Measurements from ENCODE around the gene CPNE4.

CPNE4 gene

DNA sequence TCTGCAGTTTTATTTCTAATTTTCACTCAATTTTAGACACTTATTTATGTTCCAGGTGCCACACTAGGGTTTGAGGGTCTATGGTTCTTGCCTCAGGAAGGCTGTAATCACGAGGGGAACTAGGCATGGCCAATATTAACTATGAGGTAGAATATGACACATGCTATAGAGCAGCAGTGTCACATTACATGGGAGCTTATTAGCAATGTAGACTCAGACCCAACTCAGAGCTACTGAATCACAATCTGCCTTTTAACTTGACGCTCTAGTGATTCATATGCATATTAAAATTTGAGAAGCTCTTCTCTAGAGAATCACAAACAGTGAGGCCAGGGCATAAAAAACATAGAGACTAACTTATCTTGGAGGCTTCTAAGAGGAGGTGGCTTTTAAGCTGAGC is 499.2 kb downstream of the CPNE4 start:
- TF ChIP-seq, protein P1, sequence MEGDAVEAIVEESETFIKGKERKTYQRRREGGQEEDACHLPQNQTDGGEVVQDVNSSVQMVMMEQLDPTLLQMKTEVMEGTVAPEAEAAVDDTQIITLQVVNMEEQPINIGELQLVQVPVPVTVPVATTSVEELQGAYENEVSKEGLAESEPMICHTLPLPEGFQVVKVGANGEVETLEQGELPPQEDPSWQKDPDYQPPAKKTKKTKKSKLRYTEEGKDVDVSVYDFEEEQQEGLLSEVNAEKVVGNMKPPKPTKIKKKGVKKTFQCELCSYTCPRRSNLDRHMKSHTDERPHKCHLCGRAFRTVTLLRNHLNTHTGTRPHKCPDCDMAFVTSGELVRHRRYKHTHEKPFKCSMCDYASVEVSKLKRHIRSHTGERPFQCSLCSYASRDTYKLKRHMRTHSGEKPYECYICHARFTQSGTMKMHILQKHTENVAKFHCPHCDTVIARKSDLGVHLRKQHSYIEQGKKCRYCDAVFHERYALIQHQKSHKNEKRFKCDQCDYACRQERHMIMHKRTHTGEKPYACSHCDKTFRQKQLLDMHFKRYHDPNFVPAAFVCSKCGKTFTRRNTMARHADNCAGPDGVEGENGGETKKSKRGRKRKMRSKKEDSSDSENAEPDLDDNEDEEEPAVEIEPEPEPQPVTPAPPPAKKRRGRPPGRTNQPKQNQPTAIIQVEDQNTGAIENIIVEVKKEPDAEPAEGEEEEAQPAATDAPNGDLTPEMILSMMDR (IDR thresholded peaks at IDR 0.05; ENCODE audit: borderline replicate concordance, control extremely low read depth, extremely low read depth, insufficient read depth, missing control alignments), result no peak
- DNase-seq (ENCODE audit: low spot score), result no peak
- in situ Hi-C loops (cut with MboI; ENCODE audit: low sequenced_read_pairs, unreplicated experiment), result no loop called here

- TF ChIP-seq, protein P1 (IDR thresholded peaks at IDR 0.05; ENCODE audit: borderline replicate concordance, control extremely low read depth, extremely low read depth, insufficient read depth, missing control alignments), result no peak
- in situ Hi-C loops (cut with MboI; ENCODE audit: low sequenced_read_pairs, unreplicated experiment), result no loop called here
- DNase-seq (ENCODE audit: low spot score), result no peak
These were observed 499.7 kb downstream of the CPNE4 start for GRCh38 chr3:131535131-131535530.

GRCh38 chr3:131532645-131533044 is 502.2 kb downstream of the CPNE4 start:
- in situ Hi-C loops (cut with MboI; ENCODE audit: low sequenced_read_pairs, unreplicated experiment), result no loop called here
- DNase-seq (ENCODE audit: low spot score), result no peak
- TF ChIP-seq, protein P1 (IDR thresholded peaks at IDR 0.05; ENCODE audit: borderline replicate concordance, control extremely low read depth, extremely low read depth, insufficient read depth, missing control alignments), result no peak

GRCh38 chr3:131530843-131531242 is 504.0 kb downstream of the CPNE4 start:
- TF ChIP-seq, protein P1 (IDR thresholded peaks at IDR 0.05; ENCODE audit: borderline replicate concordance, control extremely low read depth, extremely low read depth, insufficient read depth, missing control alignments), result no peak
- DNase-seq (ENCODE audit: low spot score), result no peak
- in situ Hi-C loops (cut with MboI; ENCODE audit: low sequenced_read_pairs, unreplicated experiment), result no loop called here

GRCh38 chr3:131530388-131530787 is 504.4 kb downstream of the CPNE4 start:
- in situ Hi-C loops (cut with MboI; ENCODE audit: low sequenced_read_pairs, unreplicated experiment), result no loop called here
- TF ChIP-seq, protein P1 (IDR thresholded peaks at IDR 0.05; ENCODE audit: borderline replicate concordance, control extremely low read depth, extremely low read depth, insufficient read depth, missing control alignments), result no peak
- DNase-seq (ENCODE audit: low spot score), result no peak

GRCh38 chr3:131526801-131527347 is 507.9 kb downstream of the CPNE4 start:
- in situ Hi-C loops (cut with MboI; ENCODE audit: low sequenced_read_pairs, unreplicated experiment), result no loop called here
- peak; percentile 36 for DNase-seq (ENCODE audit: low spot score)
- TF ChIP-seq, protein P1 (IDR thresholded peaks at IDR 0.05; ENCODE audit: borderline replicate concordance, control extremely low read depth, extremely low read depth, insufficient read depth, missing control alignments), result peak; percentile 30

Measured in GM13976 (cell line).